GM10266 (cell line): ENCODE measurements around the gene SBNO2.

ENCODE experiments used
- DNase-seq: peaks from one replicate; pipeline ENCODE4 v3.0.0; 2012; ENCODE audit errors: extremely low spot score
- TF ChIP-seq, protein P1 (sequence below): IDR thresholded peaks from 2 replicates; pipeline ENCODE4 v1.5.1; 2012; ENCODE audit warnings: mild to moderate bottlenecking, low read depth; ENCODE audit not compliant: control insufficient read depth, insufficient read depth; ENCODE audit errors: missing control alignments

SBNO2 gene

DNA sequence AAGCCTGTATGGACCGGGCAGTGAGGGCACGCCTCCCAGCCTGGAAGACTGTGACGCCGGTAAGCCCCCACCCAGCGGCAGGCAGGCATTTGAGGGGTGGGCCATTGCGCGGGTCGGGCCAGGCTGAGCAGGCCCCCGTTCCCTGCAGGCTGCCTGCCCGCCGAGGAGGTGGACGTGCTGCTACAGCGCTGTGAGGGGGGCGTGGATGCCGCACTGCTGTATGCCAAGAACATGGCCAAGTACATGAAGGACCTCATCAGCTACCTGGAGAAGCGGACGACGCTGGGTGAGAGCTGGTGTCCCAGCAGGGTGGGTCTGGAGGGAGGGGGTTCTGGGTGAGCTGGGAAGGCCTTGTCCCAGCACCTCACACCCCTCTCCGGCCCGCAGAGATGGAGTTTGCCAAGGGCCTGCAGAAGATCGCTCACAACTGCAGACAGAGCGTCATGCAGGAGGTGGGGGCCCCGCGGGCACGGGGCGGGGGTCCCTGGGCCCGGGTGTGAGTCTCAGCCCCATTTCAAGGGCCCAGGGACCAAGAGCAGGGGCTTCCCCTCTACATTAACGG, 100.0 kb downstream of the SBNO2 start:
- DNase-seq, result no peak
- TF ChIP-seq, protein P1, sequence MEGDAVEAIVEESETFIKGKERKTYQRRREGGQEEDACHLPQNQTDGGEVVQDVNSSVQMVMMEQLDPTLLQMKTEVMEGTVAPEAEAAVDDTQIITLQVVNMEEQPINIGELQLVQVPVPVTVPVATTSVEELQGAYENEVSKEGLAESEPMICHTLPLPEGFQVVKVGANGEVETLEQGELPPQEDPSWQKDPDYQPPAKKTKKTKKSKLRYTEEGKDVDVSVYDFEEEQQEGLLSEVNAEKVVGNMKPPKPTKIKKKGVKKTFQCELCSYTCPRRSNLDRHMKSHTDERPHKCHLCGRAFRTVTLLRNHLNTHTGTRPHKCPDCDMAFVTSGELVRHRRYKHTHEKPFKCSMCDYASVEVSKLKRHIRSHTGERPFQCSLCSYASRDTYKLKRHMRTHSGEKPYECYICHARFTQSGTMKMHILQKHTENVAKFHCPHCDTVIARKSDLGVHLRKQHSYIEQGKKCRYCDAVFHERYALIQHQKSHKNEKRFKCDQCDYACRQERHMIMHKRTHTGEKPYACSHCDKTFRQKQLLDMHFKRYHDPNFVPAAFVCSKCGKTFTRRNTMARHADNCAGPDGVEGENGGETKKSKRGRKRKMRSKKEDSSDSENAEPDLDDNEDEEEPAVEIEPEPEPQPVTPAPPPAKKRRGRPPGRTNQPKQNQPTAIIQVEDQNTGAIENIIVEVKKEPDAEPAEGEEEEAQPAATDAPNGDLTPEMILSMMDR, result no peak

DNA sequence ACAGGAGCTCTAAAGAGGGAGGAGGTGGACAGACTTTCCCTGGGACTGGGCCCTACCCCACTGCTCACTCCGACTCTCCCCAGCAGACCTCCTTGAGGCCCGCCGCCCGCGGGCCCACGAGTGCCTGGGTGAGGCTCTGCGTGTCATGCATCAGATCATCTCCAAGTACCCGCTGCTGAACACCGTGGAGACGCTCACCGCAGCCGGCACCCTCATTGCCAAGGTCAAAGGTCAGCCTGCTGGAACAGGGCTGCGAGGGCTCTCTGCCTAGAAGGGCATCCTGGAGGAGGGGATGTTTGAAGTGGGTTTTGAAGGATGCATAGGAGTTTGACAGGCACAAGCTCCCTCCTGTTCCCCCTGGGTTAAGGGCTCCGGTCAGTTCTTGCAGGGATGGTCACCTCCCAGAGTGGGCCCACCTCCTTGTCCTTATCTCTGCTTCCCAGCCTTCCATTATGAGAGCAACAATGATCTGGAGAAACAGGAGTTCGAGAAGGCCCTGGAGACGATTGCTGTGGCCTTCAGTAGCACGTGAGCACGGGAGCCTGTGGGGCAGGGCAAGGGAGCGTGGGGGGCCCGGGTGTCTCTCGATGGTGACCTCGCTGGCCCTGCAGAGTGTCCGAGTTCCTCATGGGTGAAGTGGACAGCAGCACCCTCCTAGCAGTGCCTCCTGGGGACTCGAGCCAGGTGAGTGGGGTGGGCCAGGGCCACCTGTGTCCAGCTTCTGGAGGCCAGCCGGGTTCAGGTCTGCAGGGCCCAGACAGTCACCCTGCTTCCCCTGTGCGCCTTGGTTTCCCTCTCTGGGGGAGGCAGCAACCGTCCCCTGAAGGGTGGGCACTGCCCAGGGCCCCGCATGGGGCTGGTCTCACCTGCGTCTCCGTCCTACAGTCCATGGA, 100.8 kb downstream of the SBNO2 start:
- TF ChIP-seq, protein P1, result no peak
- DNase-seq, result no peak

DNA sequence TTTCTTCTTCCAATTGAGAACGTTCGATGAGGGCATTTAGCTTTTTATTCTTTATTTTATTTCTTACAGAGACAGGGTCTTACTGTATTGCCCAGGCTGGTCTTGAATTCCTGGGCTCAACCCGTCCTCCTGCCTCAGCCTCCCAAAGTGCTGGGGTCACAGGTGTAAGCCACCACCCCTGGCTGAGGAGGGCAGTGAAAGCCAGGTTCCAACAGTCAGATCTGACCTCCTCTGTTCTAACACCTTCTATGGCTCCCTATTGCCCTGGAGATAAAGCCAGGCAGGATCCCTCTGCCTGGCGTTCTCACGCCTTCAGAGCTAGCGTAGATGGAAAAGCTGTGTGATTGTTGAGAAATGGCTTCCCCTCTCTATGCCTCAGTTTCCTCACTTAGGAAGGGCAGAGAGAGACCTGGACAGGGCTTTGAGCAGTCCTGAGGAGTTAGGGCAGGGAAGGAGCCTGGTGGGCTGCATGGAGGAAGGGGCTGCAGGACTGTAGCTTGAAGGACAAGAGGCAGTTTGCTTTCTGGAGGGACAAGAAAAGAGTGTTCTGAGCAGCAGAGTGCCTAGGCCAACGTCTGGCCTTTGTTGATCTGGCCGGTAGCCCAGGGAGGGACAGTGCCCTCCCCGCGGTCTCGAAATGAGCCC, 101.6 kb downstream of the SBNO2 start:
- no peak for DNase-seq

DNA sequence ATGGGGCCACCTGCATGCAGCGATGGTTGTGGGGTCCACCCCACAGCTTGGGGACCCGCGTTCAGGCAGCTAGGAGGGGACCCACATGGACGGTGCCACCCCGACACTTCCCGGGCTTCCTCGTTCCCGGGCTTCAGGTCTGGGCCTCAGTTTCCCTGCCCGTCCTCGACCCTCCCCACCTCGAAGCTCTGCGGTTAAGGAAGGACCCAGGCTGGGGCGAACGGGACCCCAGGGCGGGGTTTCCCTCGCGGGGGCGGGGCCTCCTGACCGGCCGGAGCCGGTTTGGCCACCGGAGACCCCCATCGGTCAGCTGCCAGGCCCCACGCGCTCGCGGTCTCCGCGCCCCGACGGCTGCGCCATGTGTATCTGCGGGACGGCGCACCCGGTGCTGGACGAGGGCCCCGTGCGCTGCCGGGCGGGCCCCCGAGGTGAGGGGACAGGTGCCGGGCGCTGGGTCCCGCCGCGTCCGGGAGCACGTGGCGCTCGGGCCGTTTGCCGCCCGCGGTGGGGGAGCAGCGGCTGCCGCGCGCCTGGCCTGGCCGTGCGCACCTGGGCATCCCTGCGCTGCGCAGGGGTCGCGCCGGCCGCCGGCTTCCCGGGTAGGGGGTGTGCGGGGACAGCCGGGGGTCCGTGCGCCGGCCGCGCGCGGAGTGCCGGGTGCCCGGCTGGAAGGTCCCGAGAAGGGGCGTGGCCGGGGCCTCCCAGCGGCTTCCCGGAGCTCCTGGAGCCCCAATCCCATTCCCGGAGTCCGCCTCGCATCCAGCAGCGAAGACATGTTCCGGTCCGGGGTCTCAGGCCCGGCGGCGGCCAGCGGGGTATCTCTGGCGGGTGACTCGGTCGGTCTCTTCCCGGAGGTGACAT, 102.9 kb downstream of the SBNO2 start:
- DNase-seq, result no peak
- TF ChIP-seq, protein P1, result no peak

More for the DNA sequence above, 101.6 kb downstream of the SBNO2 start:
- TF ChIP-seq, protein P1, result no peak

DNA sequence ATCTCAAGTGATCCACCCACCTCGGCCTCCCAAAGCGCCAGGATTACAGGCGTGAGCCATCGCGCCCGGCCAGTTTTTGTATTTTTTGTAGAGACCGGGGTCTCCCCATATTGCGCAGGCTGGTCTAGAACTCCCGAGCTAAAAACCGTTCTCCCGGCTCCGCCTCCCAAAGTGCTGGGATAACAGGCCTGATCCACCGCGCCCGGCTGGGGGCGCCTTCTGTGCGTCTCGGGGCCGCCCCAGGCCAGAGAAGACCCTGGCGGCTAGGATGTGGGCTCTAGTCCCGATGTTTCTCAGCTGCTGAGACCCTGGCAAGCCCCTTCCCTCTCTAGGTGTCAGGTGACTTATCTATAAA, 103.5 kb downstream of the SBNO2 start:
- TF ChIP-seq, protein P1, result no peak
- no peak for DNase-seq

DNA sequence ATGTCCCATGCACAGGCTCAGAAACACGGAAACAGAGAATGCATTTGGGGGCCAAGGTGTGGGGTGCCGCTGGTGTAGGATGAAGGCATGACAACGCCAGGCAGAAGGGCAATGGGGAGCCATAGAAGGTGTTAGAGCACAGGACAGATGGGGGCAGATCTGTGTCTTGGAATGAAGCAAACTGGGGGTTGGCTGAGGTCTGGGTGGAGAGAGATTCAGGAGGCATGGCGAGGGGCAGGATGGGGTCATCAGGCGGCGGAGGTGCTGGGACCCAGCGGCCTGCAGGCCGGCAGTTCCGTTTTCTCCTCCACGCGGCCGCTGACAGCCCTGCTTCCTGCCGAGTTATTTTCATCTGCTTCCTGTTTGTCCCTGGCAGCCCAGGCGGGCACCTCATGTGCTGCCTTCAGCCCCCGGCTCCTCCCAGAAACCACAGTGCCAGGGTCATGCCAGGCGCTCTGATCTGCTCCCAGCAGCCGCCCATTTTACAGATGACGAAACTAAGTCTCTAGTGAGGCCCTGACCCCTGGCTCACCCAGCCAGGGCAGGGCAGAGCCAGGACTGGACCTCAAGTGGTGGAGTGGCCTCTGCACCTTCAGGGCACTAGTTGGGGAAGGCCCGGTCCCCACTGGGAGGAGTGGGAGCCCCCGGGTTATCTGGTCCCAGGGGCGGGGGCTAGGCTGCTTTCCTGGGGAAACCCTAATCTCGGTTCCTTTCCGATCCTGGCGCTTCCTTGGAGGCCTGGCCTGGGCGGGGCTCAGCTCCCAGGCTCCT, 104.9 kb downstream of the SBNO2 start:
- TF ChIP-seq, protein P1, result no peak

More for the DNA sequence above, 104.9 kb downstream of the SBNO2 start:
- peak; percentile 73 for DNase-seq
